ENCODE measurements around the gene KRT13. TPM values are rescaled to one million over a fixed set of nuclear protein-coding genes. Genes with fewer than 3 reads are reported as not detected.

The KRT13 gene
- total and polyA plus RNA-seq, 2 donors (not counting 1 experiment from before 2014, with no cell fraction given): not detected

- 84% methylated on average over 4 of the region's 7 CpGs for WGBS (ENCODE audit: insufficient coverage)
- Mint-ChIP-seq H3K9me3 (ENCODE audit: insufficient read depth) (no peaks in the 10 kb centered on the region), H3K27ac (no peak overlapping the region), H3K4me1 (peaks cover 4% of the 10 kb centered on the region), H3K27me3 (peaks cover 23% of the 10 kb centered on the region), H3K4me3 (no peak overlapping the region)
- ChIA-PET POLR2A (no interaction called here), CTCF (interaction anchor here (0.6 kb wide), 1 partner anchor 11 kb away, joined by 3 read pairs; no protein-coding TSS in a partner anchor)
- H3K9ac ChIP-seq (ENCODE audit: low read length): no peak overlapping the region
- H4K20me1 ChIP-seq (ENCODE audit: control insufficient read depth, insufficient read depth, low read length, poor library complexity, severe bottlenecking): no peaks in the 10 kb centered on the region
- H3K9me3 ChIP-seq (ENCODE audit: control extremely low read depth in 1 of 3, control insufficient read depth in 2 of 3, insufficient read depth in 1 of 3, low read length in 2 of 3): peaks cover 0 to 4% (median 0%) of the 10 kb centered on the region in 3 donors
- TF ChIP-seq CTCF (IDR thresholded peaks at IDR 0.05) (no peak), EZH2 (IDR thresholded peaks at IDR 0.05; ENCODE audit: borderline replicate concordance, insufficient read depth, low read depth, low read length, poor library complexity, severe bottlenecking) (no peak)
- ATAC-seq (ENCODE audit: low read depth): no peak
- no peak overlapping the region for H3K27ac ChIP-seq (ENCODE audit: low read length in 2 of 2)
- H3K4me1 ChIP-seq (ENCODE audit: control insufficient read depth in 2 of 2, insufficient read depth in 2 of 2, low read length in 2 of 2): peaks cover 4 to 6% of the 10 kb centered on the region in 2 donors
- H3K36me3 ChIP-seq (replicated peaks in 1 of 2; ENCODE audit: control extremely low read depth in 1 of 2, control insufficient read depth in 1 of 2, extremely low read depth in 1 of 2, insufficient read depth in 2 of 2, low read length in 1 of 2): no peaks in the 10 kb centered on the region
- no peak for DNase-seq
- no peak overlapping the region for H3K4me2 ChIP-seq (replicated peaks; ENCODE audit: low read depth, low read length, poor library complexity, severe bottlenecking)
- H3K79me2 ChIP-seq (ENCODE audit: control insufficient read depth, insufficient read depth, low read length): no peaks in the 10 kb centered on the region
- peaks cover 0 to 7% (median 0%) of the 10 kb centered on the region in 4 experiments for H3K27me3 ChIP-seq (replicated peaks in 1 of 4; ENCODE audit: control extremely low read depth in 1 of 4, control insufficient read depth in 3 of 4, insufficient read depth in 4 of 4, low read length in 3 of 4)
- no peak overlapping the region for H2AFZ ChIP-seq (ENCODE audit: insufficient read depth, low read depth, low read length, poor library complexity, severe bottlenecking)
- no peak overlapping the region for H3K4me3 ChIP-seq (ENCODE audit: control extremely low read depth in 1 of 5, extremely low read depth in 1 of 5, insufficient read depth in 1 of 5, low read depth in 2 of 5, low read length in 4 of 5)
- intact Hi-C loops (cut with micrococcal nuclease): no loop called here
Measured at GRCh38 chr17:41483991-41484826, 21.2 kb downstream of the KRT13 start.

- Histone ChIP-seq H3K27ac (ENCODE audit: low read length in 2 of 2) (no peak overlapping the region), H3K79me2 (ENCODE audit: control insufficient read depth, insufficient read depth, low read length) (no peaks in the 10 kb centered on the region), H3K36me3 (replicated peaks in 1 of 2; ENCODE audit: control extremely low read depth in 1 of 2, control insufficient read depth in 1 of 2, extremely low read depth in 1 of 2, insufficient read depth in 2 of 2, low read length in 1 of 2) (no peaks in the 10 kb centered on the region), H3K27me3 (replicated peaks in 1 of 4; ENCODE audit: control extremely low read depth in 1 of 4, control insufficient read depth in 3 of 4, insufficient read depth in 4 of 4, low read length in 3 of 4) (peaks cover 0 to 7% (median 0%) of the 10 kb centered on the region in 4 experiments), H4K20me1 (ENCODE audit: control insufficient read depth, insufficient read depth, low read length, poor library complexity, severe bottlenecking) (no peaks in the 10 kb centered on the region), H3K9ac (ENCODE audit: low read length) (no peak overlapping the region), H3K4me2 (replicated peaks; ENCODE audit: low read depth, low read length, poor library complexity, severe bottlenecking) (no peak overlapping the region), H3K4me1 (ENCODE audit: control insufficient read depth in 2 of 2, insufficient read depth in 2 of 2, low read length in 2 of 2) (peaks cover 4 to 6% of the 10 kb centered on the region in 2 donors), H3K4me3 (ENCODE audit: control extremely low read depth in 1 of 5, extremely low read depth in 1 of 5, insufficient read depth in 1 of 5, low read depth in 2 of 5, low read length in 4 of 5) (no peak overlapping the region), H2AFZ (ENCODE audit: insufficient read depth, low read depth, low read length, poor library complexity, severe bottlenecking) (no peak overlapping the region), H3K9me3 (ENCODE audit: control extremely low read depth in 1 of 3, control insufficient read depth in 2 of 3, insufficient read depth in 1 of 3, low read length in 2 of 3) (peaks cover 0 to 4% (median 0%) of the 10 kb centered on the region in 3 donors)
- WGBS (ENCODE audit: insufficient coverage): 92% methylated on average over 6 of the region's 9 CpGs
- Mint-ChIP-seq H3K4me3 (no peak overlapping the region), H3K4me1 (peaks cover 4% of the 10 kb centered on the region), H3K9me3 (ENCODE audit: insufficient read depth) (no peaks in the 10 kb centered on the region), H3K27ac (no peak overlapping the region), H3K27me3 (peaks cover 20% of the 10 kb centered on the region)
- DNase-seq (no peak), ATAC-seq (ENCODE audit: low read depth) (no peak)
- POLR2A ChIA-PET: no interaction called here
- intact Hi-C loops (cut with micrococcal nuclease): no loop called here
- TF ChIP-seq EZH2 (IDR thresholded peaks at IDR 0.05; ENCODE audit: borderline replicate concordance, insufficient read depth, low read depth, low read length, poor library complexity, severe bottlenecking) (no peak), CTCF (IDR thresholded peaks at IDR 0.05) (no peak)
- CTCF ChIA-PET: no interaction called here
Measured at GRCh38 chr17:41483531-41483930, 21.9 kb downstream of the KRT13 start.

Data from B cell (primary cell).